HepG2 (cell line): ENCODE data around the gene NTPCR.

Experiments used
- CEBPB ChIP-seq: IDR thresholded peaks from 2 replicates; pipeline ENCODE4 v1.6.1; 2011; ENCODE audit warnings: low read depth, low read length, improper control_type of control experiment, borderline replicate concordance
- SMC3 ChIP-seq: IDR thresholded peaks from 2 replicates; pipeline ENCODE4 v1.6.1; 2011; ENCODE audit warnings: low read length, improper control_type of control experiment
- ZNF274 ChIP-seq: sonication (generic); formaldehyde crosslinking; IDR thresholded peaks from 2 replicates; pipeline ENCODE4 v1.5.1; 2020; ENCODE audit warnings: mild to moderate bottlenecking, missing genetic modification reagents
- TF ChIP-seq, protein P1 (sequence below): sonication (generic); formaldehyde crosslinking; IDR thresholded peaks from 2 replicates; pipeline ENCODE4 v1.5.1; 2020; ENCODE audit warnings: mild to moderate bottlenecking, missing genetic modification reagents
- TF ChIP-seq, protein P2 (sequence below): sonication (generic); formaldehyde crosslinking; IDR thresholded peaks from 2 replicates; pipeline ENCODE4 v1.8.1; 2023; ENCODE audit warnings: mild to moderate bottlenecking, inconsistent platforms, moderate library complexity, missing genetic modification reagents, borderline replicate concordance

DNA sequence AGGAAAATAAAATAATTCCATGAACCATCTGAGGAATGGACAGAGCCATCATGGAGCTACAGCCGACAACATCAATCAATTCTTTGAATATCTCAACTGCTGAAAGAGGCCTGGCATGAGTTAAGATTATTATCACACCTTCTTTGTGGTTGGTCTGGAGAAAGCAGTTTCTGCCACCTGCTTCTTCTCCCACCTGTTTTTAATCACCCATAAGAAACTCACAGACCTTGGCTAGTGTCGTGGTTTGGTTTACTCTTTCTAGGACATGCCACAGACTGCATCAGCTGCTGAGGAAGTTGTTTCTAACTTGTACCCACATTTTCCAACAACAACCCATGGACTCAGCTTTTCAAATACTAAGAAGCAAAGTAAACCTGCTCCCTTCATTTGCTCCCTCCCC lies 65.6 kb downstream of the NTPCR start:
- TF ChIP-seq, protein P1, sequence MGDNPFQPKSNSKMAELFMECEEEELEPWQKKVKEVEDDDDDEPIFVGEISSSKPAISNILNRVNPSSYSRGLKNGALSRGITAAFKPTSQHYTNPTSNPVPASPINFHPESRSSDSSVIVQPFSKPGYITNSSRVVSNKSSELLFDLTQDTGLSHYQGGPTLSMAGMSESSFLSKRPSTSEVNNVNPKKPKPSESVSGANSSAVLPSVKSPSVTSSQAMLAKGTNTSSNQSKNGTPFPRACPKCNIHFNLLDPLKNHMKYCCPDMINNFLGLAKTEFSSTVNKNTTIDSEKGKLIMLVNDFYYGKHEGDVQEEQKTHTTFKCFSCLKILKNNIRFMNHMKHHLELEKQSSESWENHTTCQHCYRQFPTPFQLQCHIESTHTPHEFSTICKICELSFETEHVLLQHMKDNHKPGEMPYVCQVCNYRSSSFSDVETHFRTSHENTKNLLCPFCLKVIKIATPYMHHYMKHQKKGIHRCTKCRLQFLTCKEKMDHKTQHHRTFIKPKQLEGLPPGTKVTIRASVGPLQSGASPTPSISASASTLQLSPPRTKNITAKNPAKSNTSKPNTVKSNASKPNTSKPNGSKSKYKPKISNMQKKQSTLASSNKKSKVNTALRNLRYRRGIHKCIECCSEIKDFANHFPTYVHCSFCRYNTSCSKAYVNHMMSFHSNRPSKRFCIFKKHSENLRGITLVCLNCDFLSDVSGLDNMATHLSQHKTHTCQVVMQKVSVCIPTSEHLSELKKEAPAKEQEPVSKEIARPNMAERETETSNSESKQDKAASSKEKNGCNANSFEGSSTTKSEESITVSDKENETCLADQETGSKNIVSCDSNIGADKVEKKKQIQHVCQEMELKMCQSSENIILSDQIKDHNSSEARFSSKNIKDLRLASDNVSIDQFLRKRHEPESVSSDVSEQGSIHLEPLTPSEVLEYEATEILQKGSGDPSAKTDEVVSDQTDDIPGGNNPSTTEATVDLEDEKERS (CRISPR knock-in tag): no peak
- TF ChIP-seq CEBPB (no peak), SMC3 (no peak), ZNF274 (CRISPR knock-in tag) (no peak)
- TF ChIP-seq, protein P2, sequence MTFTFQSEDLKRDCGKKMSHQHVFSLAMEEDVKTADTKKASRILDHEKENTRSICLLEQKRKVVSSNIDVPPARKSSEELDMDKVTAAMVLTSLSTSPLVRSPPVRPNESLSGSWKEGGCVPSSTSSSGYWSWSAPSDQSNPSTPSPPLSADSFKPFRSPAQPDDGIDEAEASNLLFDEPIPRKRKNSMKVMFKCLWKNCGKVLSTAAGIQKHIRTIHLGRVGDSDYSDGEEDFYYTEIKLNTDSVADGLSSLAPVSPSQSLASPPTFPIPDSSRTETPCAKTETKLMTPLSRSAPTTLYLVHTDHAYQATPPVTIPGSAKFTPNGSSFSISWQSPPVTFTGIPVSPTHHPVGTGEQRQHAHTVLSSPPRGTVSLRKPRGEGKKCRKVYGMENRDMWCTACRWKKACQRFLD (CRISPR knock-in tag): no peak
